Stimulated activated CD4-positive, alpha-beta T cell treated with anti-CD3 and anti-CD28 coated beads, Interleukin-12 subunit alpha, Interleukin-12 subunit beta, amount 100 ng/mL, for 24 hours (primary cell): ENCODE results near the gene BMERB1.

Source experiments
- DNase-seq, 2 experiments: peaks; one replicate each; pipeline ENCODE4 v3.0.0-alpha.2; 2020; ENCODE audit warnings: low read depth in 2 of 2

Gene BMERB1

DNA sequence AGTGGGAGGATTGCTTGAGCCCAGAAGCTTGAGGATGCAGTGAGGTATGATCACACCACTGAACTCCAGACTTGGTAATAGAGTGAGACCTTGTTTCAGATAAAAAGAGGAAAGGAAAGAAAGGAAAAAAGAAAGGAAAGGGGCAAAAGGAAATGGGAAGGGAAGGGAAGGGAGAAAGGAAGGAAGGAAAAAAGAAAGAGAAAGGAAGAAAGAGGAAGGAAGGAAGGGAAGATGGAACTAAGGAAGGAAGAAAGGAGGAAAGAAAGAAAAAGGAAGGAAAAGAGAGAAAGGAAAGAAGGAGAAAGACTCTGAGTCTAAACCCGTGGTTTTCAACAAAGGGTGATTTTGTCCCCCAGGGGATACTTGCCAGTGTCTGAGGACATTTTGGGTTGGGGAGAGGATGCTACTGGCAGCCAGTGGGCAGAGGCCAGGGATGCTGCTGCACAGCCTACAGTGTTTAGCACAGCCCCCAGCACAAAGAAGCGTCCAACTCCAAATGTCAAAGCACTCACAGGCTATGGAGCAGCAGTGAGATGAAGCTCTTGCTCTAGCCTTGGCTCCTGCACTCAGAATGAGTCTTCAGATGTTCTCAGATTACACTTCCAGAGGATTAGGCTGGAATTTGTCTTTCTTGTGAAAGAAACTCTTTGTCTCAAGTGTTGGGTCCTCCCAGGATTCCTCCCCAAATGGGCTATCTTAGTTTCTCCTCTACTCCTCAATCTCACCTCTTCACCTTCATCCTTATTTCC lies 64.2 kb downstream of the BMERB1 start:
- no peak for DNase-seq

DNA sequence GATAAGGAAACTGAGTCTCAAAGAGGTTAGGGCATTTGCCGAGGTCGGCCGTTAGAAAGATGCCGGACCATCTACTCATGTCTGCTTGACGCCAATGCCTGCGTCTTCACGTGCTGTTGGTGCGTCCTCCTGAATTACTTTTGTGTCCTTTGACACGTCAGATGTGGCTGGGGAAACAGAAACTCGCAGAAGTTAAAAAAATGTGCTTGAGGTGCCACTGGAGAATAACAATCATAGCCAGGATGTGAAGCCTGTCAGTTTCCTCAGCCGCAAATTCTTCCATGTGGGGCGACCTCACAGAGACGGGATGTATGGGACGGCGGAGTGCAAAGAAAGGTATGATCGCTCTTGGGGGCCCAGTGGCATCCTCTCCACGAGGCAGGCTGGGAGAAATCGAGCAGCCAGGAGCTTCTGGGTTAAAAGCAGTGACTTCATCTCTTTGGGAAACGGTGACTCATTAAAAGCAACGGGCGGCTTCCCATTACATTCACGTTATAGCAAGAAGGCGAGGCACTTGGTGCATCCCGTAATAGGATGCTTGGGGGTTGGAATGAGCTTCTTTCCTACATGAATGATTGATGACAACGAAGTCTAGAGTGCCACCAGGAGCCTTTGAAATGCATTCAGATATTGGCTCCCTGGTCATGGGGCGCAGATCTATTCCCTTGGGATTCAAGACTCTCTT lies 67.8 kb downstream of the BMERB1 start:
- DNase-seq = no peak

DNA sequence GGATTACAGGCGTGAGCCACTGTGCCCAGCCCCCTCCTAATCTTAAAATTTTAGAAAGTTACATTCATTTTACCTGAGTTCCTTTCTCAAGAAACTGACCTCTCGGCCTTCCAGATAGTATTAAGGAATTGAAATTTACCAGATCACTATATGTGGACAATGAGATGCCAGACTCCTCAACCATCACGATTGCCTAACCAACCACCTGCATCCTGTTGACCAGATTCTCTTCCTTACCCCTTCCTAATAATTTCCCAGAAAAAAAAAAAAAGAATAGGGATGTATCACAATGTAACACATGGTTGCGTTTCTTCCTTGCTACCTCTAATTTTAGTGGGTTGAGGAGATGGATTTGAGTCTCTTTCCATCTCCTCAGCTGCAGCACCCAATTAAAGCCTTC lies 72.1 kb downstream of the BMERB1 start:
- no peak for DNase-seq

- DNase-seq = no peak
Observed at GRCh38 chr16:15507301-15507958, 73.0 kb downstream of the BMERB1 start.

GRCh38 chr16:15507959-15508627 lies 73.7 kb downstream of the BMERB1 start:
- DNase-seq = no peak

DNA sequence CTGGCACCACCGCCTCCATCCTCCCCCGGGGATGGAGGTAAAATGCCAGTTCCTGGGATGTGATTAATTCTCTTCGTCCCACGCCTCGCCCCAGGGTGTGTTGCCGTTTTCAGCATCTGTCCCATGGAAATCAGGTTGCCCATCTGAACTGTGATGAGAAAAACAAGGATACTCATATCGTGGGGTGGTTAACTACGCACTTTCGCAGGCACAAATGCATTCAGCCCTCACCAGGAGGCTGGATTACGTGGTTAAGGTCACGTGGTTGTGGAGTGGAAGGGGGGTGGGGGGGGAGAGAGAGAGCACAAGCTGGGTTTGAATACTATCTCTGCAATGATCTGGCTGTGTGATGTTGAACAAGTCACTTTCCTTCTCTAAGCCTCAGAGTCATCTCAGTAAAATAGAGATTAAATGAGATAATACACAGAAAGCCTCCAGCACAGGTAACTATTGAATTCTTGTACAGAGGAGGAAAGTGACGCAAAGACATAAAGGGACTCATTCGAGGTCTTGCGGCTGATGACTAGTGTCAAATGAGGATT lies 74.7 kb downstream of the BMERB1 start:
- DNase-seq = no peak

DNA sequence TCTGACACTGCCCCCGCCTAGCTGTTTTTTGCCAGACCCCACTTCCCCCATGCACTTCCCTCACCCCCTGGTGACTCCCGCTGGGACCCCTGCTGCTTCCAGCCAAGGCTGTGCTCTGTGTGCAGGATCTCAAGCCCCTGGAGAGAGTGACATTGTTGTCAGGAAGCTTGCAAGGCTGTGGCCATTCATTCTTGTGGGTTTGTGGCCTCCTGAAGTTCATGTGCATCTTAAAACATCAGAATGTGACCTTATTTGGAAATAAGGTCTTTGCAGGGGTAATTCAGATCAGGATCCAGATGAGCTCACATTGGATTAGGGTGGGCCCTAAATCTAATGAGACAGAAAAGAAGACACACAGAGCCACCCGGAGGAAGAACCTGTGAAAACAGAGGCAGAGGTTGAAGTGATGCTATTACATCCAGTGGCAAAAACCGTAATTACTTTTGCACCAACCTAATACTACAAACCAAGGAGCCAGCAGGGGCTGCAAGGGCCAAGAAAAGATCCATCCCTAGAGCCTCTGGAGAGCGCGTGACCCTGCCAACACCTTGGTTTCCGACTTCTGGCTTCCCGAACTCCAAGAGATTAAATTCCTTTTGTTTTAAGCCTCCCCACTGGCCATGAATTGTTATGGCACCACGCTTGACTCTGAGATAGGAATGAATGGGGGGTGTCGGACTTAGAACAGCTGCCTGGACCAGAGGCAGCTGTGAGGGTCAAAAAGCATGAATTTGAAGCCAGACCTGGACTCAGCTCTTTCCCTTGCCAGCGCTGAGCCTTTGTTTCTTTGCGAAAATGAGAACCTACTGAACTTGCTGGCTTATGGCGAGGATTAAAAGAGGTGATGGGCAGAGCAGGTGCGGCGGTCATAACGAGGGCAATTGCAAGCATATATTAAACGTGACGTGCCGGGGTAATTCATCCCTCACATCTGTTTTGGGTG lies 75.5 kb downstream of the BMERB1 start:
- DNase-seq = no peak

- DNase-seq = no peak
Observed at GRCh38 chr16:15510992-15511391, 76.6 kb downstream of the BMERB1 start.

DNA sequence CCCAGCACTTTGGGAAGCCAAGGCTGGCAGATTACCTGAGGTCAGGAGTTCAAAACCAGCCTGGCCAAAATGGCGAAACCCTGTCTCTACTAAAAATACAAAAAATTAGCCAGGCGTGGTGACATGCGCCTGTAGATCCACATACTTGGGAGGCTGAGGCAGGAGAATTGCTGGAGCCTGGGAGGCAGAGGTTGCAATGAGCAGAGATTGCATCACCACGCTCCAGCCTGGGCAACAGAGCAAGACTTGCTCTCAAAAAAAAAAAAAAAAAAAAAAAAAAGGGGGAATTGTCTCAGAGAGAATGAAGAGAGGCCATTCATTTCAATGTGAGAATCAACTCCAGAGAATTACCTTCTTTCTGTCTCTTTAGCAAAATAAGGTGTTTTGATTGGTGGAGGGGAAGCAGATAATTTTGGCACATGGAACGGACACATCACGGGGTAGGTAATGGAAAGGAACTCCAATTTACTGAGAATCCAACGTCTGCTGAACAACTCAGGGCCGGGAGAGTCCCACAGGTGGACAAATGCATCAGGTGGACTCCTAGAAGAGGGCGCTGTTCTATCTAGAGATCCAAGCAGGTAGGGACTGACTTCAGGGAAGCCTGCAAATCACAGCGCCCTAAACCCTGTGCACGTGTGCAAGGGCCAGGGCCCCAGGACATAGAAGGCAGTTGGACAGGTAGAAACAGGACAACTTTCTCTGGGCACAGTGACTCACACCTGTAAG lies 77.5 kb downstream of the BMERB1 start:
- DNase-seq = no peak

DNA sequence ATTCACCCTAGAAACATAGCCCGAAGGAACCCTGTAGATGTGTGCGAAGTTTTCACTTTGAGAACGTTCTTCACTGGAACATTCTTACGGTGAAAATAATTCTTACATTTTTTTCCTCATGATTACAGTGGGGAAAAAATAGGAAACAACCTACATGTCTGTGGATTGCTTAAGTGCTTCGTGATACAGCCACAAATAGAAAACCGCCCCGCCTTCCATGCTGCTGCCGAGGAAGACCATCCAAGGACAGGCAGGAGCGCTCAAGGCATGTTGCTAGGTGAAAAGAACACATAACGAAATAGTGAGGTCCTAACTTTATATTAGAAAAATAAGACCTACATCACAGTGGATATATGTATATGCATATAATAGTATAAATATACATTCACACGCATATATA lies 78.8 kb downstream of the BMERB1 start:
- no peak for DNase-seq

DNA sequence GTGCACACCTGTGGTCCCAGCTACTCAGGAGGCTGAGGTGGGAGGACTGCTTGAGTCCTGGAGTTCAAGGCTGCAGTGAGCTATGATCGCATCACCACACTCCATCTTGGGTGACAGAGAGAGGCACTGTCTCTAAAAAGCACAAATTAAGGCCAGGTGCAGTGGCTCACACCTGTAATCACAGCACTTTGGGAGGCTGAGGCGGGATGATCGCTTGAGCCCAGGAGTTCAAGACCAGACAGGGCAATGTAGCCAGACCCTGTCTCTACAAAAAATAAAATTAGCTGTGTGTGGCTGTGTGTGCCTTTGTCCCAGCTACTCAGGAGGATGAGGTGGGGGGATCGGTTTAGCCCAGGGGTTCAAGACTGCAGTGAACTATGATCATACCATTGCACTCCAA lies 81.6 kb downstream of the BMERB1 start:
- DNase-seq = no peak

GRCh38 chr16:15516609-15517008 lies 82.2 kb downstream of the BMERB1 start:
- DNase-seq = no peak

DNA sequence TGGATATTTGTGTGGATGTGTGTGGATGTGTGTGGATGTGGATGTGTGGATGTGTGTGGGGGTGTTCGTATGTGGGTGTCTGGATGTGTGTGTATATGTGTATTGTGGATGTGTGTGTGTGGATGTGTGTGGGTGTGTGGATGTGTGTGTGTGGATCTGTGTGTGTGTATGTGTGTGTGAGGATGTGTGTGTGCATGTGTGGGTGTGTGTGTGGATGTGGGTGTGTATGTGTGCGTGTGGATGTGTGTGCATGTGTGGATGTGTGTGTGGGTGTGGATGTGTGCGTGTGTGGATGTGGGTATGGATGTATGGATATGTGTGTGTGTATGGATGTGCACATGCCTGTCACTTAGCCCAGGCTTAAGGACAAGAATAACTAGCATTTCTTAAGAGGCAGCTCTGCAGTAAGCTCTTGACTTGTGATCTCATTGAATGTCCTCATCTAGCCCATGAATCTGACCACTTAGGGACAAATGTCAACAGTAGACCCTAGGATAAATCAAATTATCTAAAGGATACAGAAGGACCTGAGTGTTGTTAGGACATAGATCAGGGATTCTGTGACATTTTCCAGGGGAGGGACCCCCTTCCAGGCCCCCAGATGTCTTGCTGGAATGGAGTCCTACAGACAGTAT lies 83.5 kb downstream of the BMERB1 start:
- DNase-seq = no peak

- DNase-seq = no peak
Observed at GRCh38 chr16:15518381-15519351, 84.3 kb downstream of the BMERB1 start.

- no peak for DNase-seq
Observed at GRCh38 chr16:15519790-15520189, 85.4 kb downstream of the BMERB1 start.

DNA sequence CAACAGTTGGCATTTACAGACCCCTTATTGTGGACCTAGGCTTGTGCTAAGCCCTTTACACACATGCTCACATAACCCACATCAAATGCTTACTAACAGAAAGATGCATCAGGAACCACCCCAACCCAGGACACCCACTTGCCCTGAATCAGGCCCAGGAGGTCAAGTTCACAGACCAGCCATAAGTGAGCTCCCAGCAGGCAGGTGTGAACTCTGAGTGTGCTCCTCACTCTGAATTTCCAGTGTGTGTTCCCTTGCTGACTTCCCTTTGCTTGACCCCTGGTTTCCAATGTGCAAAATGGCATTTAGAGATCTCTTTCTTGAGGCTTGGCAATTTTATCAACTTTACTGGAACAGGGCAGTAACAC lies 87.0 kb downstream of the BMERB1 start:
- DNase-seq = no peak

- no peak for DNase-seq
Observed at GRCh38 chr16:15521758-15522509, 87.5 kb downstream of the BMERB1 start.

- no peak for DNase-seq
Observed at GRCh38 chr16:15523092-15523541, 88.7 kb downstream of the BMERB1 start.
